CMK (cell line): Measurements from ENCODE around the gene ATRIP.
A peak's percentile ranks its signal among the peaks of the same experiment; 100 is the strongest.

Experiments used
- DNase-seq: peaks from one replicate; pipeline ENCODE4 v3.0.0-alpha.2; 2010; ENCODE audit warnings: low read depth

ATRIP gene

GRCh38 chr3:48423883-48424695, 22.4 kb upstream of the ATRIP start:
- no peak for DNase-seq

GRCh38 chr3:48425281-48425812, 21.2 kb upstream of the ATRIP start:
- no peak for DNase-seq

GRCh38 chr3:48426401-48426909, 20.1 kb upstream of the ATRIP start:
- no peak for DNase-seq

- DNase-seq: no peak
Observed at GRCh38 chr3:48426944-48427629, 19.4 kb upstream of the ATRIP start.

- DNase-seq: no peak
Observed at GRCh38 chr3:48427630-48427962, 18.9 kb upstream of the ATRIP start.

GRCh38 chr3:48428088-48428571, 18.4 kb upstream of the ATRIP start:
- DNase-seq: no peak

- DNase-seq: no peak
Observed at GRCh38 chr3:48428572-48429316, 17.8 kb upstream of the ATRIP start.

- peak; percentile 12 for DNase-seq
Observed at GRCh38 chr3:48429317-48429959, 17.1 kb upstream of the ATRIP start.

- no peak for DNase-seq
Observed at GRCh38 chr3:48429960-48430707, 16.4 kb upstream of the ATRIP start, which contains the start of gene PLXNB1. PLXNB1 (minus strand) TSS chr3:48430086; CDS start chr3:48424611, 5,475 bp downstream.

GRCh38 chr3:48430708-48431101, 15.8 kb upstream of the ATRIP start:
- no peak for DNase-seq

- no peak for DNase-seq
Observed at GRCh38 chr3:48431224-48432029, 15.1 kb upstream of the ATRIP start.

- DNase-seq: no peak
Observed at GRCh38 chr3:48432411-48433371, 13.8 kb upstream of the ATRIP start.

- no peak for DNase-seq
Observed at GRCh38 chr3:48433472-48434118, 12.9 kb upstream of the ATRIP start.

GRCh38 chr3:48434591-48435222, 11.8 kb upstream of the ATRIP start:
- no peak for DNase-seq

- no peak for DNase-seq
Observed at GRCh38 chr3:48435223-48435595, 11.3 kb upstream of the ATRIP start.

- peak; percentile 63 for DNase-seq
Observed at GRCh38 chr3:48435774-48436476, 10.6 kb upstream of the ATRIP start.

GRCh38 chr3:48436477-48436787, 10.1 kb upstream of the ATRIP start:
- DNase-seq: no peak
